ENCODE measurements around the gene IL18BP.

Gene IL18BP

DNA sequence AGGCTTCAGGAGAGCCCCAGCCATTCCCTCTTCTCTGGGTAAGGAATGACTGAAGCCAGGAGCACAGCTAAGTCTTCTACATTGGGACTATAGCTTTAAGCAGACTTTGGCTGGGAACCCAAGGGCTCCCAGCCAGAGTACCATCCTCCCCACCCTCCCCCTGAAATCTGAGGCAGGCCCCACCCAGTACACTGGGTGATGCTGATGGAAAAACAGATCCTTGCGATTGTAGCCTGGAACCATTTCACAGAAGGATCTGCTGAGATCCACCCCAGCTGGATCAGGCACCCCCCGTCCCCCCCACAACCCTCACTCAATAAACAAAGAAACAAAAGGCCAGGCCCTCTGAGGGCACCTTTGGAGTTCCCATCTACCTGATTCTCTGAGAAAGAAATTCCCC is 39.8 kb downstream of the IL18BP start:
- in situ Hi-C loops (cut with MboI; ENCODE audit: low pct_unique_long_range_greater_than_20kb, low sequenced_read_pairs): no loop called here

DNA sequence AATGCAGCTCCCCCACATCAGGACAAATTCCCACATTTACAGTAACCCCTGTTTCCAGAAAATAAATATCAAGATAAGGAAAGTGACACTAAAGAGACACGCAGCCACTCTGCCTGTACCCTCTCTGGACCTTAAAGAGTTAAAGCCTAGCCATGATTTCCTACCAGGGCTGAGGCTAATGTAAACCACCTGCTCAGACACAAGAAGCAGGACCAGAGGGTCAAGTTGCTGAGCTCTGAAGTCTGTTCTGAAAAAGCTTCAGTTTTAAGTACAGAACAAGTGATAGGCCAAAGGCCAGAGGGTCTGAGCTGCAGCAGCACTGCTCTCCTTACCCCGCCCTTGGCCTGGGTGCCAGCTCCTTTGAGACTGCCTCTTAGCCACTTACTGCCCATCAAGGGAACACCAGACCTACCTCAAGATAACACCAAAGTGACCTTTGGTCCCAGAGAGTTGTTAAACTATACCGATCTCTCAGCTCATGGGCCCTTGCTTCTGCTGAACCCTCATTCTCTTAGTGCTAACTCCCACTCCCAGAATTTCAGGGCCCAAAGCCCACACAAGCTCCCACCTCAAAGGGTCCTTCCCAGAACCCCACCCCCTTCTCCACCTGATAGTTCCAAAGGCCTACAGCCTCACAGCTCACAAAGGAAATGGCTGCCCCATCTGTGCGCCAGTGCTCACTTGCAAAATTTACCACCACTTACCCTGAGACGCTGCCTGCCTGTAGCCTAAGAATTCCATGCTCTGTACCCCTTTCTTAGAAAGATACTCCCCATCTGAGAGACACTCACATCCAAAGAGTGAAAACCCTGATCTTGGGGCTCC is 40.5 kb downstream of the IL18BP start:
- no peak for DNase-seq
- in situ Hi-C loops (cut with MboI; ENCODE audit: low pct_unique_long_range_greater_than_20kb, low sequenced_read_pairs): no loop called here

More for the DNA sequence above, 39.8 kb downstream of the IL18BP start:
- no peak for DNase-seq

DNA sequence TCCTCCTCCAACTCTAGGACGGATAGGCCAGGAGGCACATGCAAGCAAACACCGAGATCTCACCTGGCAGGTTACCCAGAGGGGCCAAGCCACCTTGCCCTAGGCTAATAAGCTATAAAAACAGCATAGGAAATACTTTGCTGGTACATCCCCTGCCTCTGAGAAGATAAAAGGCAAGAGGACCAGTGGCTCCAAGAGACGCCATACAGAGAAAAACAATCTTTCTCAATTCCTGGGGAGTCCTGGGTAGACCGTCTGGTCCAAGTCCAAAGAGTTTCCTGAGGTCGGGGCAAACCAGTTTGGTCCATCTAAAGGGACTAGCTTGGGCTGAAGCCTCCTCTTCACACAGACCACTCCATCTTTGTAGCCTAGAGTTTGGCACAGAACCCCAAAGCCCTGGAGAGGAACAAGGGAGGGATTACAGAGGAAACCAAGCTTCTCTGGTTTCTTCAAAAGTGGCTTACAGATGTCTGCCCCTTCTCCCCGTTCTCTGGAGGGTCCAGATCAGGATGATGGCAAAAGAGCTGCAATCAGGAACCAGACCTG is 41.2 kb downstream of the IL18BP start:
- DNase-seq: no peak
- in situ Hi-C loops (cut with MboI; ENCODE audit: low pct_unique_long_range_greater_than_20kb, low sequenced_read_pairs): no loop called here

DNA sequence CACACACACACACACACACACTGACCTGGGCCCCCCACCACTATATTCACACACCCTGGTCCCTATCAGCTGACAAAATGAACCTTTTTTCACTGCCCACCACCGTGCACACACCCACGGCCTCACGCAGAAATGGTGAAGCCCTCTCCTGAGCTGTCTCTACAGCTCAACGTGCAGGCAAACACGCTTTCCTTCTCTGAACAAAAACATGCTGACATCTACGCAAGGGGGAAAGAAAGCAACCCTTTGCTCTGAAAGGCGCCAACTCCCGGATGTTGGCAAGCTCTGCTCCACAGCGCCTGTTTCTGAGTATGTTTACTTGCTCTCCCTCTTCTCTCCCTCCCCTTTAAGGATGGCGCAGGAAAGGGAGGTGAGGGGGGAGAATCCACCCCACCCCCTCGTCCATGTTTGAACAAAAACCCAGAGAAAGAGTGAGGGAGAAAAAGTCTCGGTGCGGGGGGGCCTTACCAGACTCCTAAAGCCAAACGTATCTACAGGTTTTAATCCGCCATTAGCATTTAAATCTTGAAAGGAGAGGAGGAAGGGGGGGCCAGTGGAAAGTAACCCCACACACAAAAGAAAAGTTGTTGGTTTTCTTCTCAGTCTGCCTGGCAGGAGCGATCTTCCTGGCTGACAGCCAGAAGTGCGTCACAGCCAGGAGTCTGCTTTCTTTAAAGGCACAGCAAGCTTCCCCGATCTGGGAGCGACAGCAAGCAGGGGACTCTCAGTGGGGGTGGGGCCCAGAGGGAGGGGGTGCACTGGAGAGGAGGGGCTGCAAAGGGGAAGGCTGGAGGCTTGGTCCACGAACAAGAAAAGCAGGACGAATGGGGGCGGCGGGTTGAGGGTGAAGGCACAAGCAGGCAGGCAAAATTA is 42.0 kb downstream of the IL18BP start:
- DNase-seq: peak; percentile 87
- in situ Hi-C loops (cut with MboI; ENCODE audit: low pct_unique_long_range_greater_than_20kb, low sequenced_read_pairs): no loop called here

DNA sequence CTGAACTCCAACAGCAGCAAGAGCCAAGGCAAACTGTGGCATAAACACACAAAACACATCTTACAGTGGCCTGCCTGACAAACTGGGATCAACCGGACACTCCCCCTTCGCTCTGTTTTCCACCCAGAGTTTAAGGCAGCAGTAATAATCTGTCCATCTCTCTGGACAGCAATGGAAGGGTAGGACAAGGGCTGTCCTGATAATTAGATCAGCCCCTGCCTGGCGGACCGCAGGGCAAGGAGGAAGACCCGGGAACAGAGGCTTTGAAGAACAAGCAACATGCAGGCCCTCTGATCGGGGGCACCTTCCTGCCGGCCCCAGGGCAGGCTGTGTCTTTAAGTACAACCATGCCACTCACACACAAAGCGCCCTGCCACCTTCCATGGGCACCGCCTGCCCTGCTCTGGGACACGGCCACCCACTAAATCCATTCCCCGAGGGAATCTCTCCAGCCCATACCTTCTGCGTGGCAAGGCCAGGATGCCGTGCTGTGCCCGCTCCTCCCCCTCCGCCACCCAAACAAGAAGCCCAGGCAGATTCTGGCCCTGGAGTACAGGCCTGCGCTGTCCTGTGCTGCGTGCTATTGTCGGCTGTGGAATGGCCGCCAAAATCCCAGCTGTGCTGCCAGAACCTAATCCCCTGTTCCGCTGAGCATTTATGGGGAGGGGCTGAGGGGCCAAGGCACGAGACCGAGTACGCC is 42.8 kb downstream of the IL18BP start:
- DNase-seq: peak; percentile 71
- in situ Hi-C loops (cut with MboI; ENCODE audit: low pct_unique_long_range_greater_than_20kb, low sequenced_read_pairs): no loop called here

DNA sequence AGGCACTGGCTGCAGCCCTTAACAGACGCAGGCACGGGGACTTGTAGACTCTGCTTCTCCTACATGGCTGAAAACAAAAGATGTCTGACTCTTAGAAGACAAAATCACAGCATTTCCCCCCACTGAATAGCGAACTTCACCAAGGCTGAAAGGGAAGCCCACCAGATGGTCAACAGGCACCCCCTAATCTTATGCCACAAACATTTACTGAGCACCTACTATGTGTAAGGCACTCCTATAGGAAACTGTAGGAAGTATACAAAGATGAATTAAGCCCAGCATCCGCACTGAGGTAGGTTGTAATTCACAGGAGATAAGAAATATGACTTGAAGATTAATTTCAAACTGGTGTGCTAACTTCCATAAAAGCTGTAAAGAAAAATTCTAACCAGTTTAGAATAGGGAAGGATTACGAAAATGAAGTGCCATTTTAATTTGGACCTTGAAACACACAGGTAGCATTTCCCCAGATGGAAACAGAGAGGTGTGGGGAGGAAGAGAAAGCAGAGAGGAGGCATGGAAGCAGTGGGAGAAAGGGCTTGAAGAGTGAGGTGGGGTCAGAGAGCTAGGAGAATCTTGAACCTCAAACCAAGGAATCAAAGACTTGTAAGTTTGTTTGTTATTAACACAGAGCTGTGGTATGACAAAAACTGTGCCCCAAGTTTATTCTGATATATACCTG is 43.5 kb downstream of the IL18BP start:
- in situ Hi-C loops (cut with MboI; ENCODE audit: low pct_unique_long_range_greater_than_20kb, low sequenced_read_pairs): no loop called here
- DNase-seq: no peak

DNA sequence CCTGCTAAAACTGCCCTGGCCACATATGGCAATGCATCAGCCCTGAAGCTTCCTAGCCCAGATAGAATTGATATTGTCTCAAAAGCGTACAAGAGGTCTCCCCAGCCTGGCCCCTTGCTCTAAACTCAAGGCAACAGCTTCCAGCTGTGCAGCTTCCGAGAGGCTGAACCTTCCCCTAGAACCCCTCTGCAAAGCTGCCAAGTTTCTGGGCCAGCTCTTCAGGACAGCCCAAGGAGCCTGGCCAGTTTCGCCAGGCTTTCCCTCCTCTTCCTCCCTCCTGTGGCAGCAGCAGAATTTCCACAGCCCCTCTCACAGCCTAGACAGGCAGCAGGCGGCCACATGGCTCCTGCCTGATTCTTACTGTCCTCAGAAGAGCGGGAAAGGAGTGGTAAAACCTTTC is 47.1 kb downstream of the IL18BP start:
- no peak for DNase-seq
- in situ Hi-C loops (cut with MboI; ENCODE audit: low pct_unique_long_range_greater_than_20kb, low sequenced_read_pairs): no loop called here

DNA sequence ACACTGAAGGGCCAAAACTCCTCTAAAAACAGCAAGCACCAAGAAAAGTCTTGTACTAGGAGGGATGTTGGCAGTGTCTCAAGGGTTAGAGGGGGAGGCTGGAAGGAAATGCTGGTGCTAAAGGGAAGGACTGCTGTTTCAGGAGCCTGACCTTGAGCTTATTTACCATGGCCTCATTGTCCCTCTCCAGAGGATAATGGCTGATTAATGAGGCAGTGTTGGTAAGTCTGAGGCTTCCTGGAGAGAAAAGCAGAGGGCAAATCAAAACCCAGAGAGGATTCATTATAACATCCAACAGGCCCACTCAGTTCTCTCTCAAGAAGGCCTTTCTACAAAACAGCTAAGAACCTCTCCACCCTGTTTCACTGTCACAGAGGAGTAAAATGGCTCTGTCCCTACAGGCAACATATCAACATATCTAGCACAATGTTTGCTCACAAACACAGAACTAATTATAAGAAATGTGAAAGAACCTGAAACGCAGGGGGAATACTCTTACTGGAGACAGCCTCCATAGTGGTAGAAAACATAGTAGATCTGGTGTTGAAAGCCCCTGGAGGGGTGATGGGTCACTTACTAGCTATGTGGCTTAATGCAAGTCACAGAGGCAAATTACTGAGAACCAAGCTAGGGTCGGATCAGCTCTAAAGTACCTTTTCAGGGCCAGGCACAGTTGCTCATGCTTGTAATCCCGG is 50.2 kb downstream of the IL18BP start:
- no peak for DNase-seq
- in situ Hi-C loops (cut with MboI; ENCODE audit: low pct_unique_long_range_greater_than_20kb, low sequenced_read_pairs): no loop called here
